ENCODE measurements around the gene LIN28A. TPM values are rescaled to one million over a fixed set of nuclear protein-coding genes. Genes with fewer than 3 reads are reported as not detected.

The LIN28A gene
- total RNA-seq, 1 donor from 2014 or later = 43.7 TPM

DNA sequence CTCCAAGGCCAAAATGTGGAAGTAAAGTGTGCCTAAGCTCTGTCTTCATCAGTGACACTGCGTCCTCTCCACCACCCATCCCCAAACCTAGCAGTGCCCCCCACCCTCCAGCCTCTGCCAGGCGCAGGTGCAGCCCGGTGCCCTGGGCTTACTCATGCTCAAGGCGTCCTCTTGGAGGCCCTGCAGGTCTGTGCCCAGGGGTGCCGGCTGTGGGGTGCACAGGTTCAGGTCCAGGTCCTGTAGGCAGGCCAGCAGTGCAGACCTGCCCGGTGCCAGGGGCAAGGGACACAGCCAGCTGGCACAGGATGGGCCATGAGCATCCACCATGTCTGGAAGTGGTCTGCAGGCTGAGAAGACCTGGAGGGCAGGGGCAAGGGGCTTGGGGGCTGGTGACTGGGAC is 43.2 kb upstream of the LIN28A start:
- no peaks in the 10 kb centered on the region for H3K9me3 Mint-ChIP-seq (ENCODE audit: unreplicated experiment)
- no peaks in the 10 kb centered on the region for H4K20me1 ChIP-seq (ENCODE audit: insufficient read depth, low read length)
- no peak overlapping the region for H2AFZ ChIP-seq (ENCODE audit: low read depth, low read length)
- H3K27ac ChIP-seq (ENCODE audit: low read depth, low read length) = no peak overlapping the region
- DNase-seq (ENCODE audit: low read depth) (no peak), FAIRE-seq (no peak)
- H3K27me3 ChIP-seq (ENCODE audit: insufficient read depth, low read length) = peaks cover 8% of the 10 kb centered on the region
- no peaks in the 10 kb centered on the region for H3K79me2 ChIP-seq (ENCODE audit: insufficient read depth, low read length)
- no peaks in the 10 kb centered on the region for H3K9me3 ChIP-seq (ENCODE audit: insufficient read depth, low read depth, low read length)
- peaks cover 2% of the 10 kb centered on the region for H3K4me1 Mint-ChIP-seq (ENCODE audit: low read depth, unreplicated experiment)
- H3K36me3 ChIP-seq (ENCODE audit: insufficient read depth, low read length) = no peaks in the 10 kb centered on the region
- H3K4me3 ChIP-seq (ENCODE audit: insufficient read depth, low read depth, low read length) = no peak overlapping the region
- peaks cover 38% of the 10 kb centered on the region for H3K27me3 Mint-ChIP-seq (ENCODE audit: low read depth, unreplicated experiment)
- no peaks in the 10 kb centered on the region for H3K36me3 Mint-ChIP-seq (ENCODE audit: low read depth, unreplicated experiment)
- no peak for TF ChIP-seq EZH2 (IDR thresholded peaks at IDR 0.05; ENCODE audit: insufficient read depth, low read length)
- TF ChIP-seq, protein P1, sequence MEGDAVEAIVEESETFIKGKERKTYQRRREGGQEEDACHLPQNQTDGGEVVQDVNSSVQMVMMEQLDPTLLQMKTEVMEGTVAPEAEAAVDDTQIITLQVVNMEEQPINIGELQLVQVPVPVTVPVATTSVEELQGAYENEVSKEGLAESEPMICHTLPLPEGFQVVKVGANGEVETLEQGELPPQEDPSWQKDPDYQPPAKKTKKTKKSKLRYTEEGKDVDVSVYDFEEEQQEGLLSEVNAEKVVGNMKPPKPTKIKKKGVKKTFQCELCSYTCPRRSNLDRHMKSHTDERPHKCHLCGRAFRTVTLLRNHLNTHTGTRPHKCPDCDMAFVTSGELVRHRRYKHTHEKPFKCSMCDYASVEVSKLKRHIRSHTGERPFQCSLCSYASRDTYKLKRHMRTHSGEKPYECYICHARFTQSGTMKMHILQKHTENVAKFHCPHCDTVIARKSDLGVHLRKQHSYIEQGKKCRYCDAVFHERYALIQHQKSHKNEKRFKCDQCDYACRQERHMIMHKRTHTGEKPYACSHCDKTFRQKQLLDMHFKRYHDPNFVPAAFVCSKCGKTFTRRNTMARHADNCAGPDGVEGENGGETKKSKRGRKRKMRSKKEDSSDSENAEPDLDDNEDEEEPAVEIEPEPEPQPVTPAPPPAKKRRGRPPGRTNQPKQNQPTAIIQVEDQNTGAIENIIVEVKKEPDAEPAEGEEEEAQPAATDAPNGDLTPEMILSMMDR (IDR thresholded peaks at IDR 0.05; ENCODE audit: insufficient read depth, low read depth, low read length) = no peak
- no peak overlapping the region for H3K4me2 ChIP-seq (ENCODE audit: low read length)
- H3K4me1 ChIP-seq (ENCODE audit: insufficient read depth, low read length) = no peaks in the 10 kb centered on the region
- H3K9ac ChIP-seq (ENCODE audit: low read length) = no peak overlapping the region
- H3K27ac Mint-ChIP-seq (ENCODE audit: unreplicated experiment) = no peak overlapping the region
- no peak overlapping the region for H3K4me3 Mint-ChIP-seq (ENCODE audit: unreplicated experiment)

DNA sequence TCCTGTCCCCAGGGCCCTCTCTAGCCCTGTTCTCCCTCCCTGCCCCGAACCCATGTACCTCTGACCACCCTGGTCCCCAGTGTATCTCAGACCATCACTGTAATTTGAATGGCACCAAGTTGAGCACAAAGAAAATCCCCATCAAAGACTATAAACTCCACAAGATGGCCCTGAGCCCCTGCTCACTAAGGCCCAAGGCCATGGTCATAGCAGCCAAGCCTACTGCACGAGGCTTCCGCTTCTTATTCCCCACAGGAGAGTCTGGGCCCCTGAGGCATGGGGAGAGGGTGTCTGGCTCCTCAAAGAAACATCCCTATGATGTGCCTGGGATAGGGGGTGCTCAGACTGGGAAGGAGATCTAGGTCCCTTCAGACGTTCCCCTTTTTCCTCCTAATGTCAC is 42.6 kb upstream of the LIN28A start:
- Histone ChIP-seq H3K79me2 (ENCODE audit: insufficient read depth, low read length) (no peaks in the 10 kb centered on the region), H2AFZ (ENCODE audit: low read depth, low read length) (no peak overlapping the region), H3K27ac (ENCODE audit: low read depth, low read length) (no peak overlapping the region), H3K27me3 (ENCODE audit: insufficient read depth, low read length) (peaks cover 8% of the 10 kb centered on the region), H3K4me2 (ENCODE audit: low read length) (no peak overlapping the region), H3K9ac (ENCODE audit: low read length) (no peak overlapping the region), H3K4me1 (ENCODE audit: insufficient read depth, low read length) (no peaks in the 10 kb centered on the region), H3K9me3 (ENCODE audit: insufficient read depth, low read depth, low read length) (no peaks in the 10 kb centered on the region), H3K4me3 (ENCODE audit: insufficient read depth, low read depth, low read length) (no peak overlapping the region), H3K36me3 (ENCODE audit: insufficient read depth, low read length) (no peaks in the 10 kb centered on the region), H4K20me1 (ENCODE audit: insufficient read depth, low read length) (no peaks in the 10 kb centered on the region)
- TF ChIP-seq, protein P1 (IDR thresholded peaks at IDR 0.05; ENCODE audit: insufficient read depth, low read depth, low read length) = no peak
- TF ChIP-seq EZH2 (IDR thresholded peaks at IDR 0.05; ENCODE audit: insufficient read depth, low read length) = no peak
- FAIRE-seq = no peak
- Mint-ChIP-seq H3K4me1 (ENCODE audit: low read depth, unreplicated experiment) (peaks cover 2% of the 10 kb centered on the region), H3K9me3 (ENCODE audit: unreplicated experiment) (no peaks in the 10 kb centered on the region), H3K27me3 (ENCODE audit: low read depth, unreplicated experiment) (peaks cover 35% of the 10 kb centered on the region), H3K4me3 (ENCODE audit: unreplicated experiment) (peak overlapping the region; percentile 57), H3K36me3 (ENCODE audit: low read depth, unreplicated experiment) (no peaks in the 10 kb centered on the region), H3K27ac (ENCODE audit: unreplicated experiment) (no peak overlapping the region)
- no peak for DNase-seq (ENCODE audit: low read depth)

DNA sequence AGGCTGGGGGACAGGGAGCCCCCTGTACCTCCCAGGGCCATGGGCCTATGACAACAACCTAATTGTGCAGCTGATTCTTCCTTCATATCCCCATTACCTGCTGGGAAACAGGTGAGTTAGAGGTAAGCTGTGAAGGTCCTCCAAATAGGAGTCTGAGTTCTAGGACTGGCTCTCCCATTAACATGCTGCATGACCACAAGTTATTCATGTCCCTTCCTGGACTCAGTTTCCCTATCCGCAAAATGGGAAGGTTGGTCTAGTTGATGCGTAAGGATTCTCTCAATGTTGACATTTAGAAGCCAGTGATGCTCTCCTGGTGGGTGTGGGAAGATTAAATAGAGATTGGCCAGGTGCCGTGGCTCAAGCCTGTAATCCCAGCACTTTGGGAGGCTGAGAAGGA is 42.1 kb upstream of the LIN28A start:
- H3K36me3 ChIP-seq (ENCODE audit: insufficient read depth, low read length) = no peaks in the 10 kb centered on the region
- H3K27me3 ChIP-seq (ENCODE audit: insufficient read depth, low read length) = peaks cover 8% of the 10 kb centered on the region
- DNase-seq (ENCODE audit: low read depth) (no peak), FAIRE-seq (no peak)
- no peak overlapping the region for H3K4me2 ChIP-seq (ENCODE audit: low read length)
- no peaks in the 10 kb centered on the region for H3K79me2 ChIP-seq (ENCODE audit: insufficient read depth, low read length)
- no peaks in the 10 kb centered on the region for H4K20me1 ChIP-seq (ENCODE audit: insufficient read depth, low read length)
- no peaks in the 10 kb centered on the region for H3K36me3 Mint-ChIP-seq (ENCODE audit: low read depth, unreplicated experiment)
- no peak overlapping the region for H3K4me3 Mint-ChIP-seq (ENCODE audit: unreplicated experiment)
- H3K27me3 Mint-ChIP-seq (ENCODE audit: low read depth, unreplicated experiment) = peaks cover 30% of the 10 kb centered on the region
- H3K9me3 Mint-ChIP-seq (ENCODE audit: unreplicated experiment) = no peaks in the 10 kb centered on the region
- no peaks in the 10 kb centered on the region for H3K9me3 ChIP-seq (ENCODE audit: insufficient read depth, low read depth, low read length)
- no peak overlapping the region for H3K27ac Mint-ChIP-seq (ENCODE audit: unreplicated experiment)
- H3K4me1 ChIP-seq (ENCODE audit: insufficient read depth, low read length) = peaks cover under 1% of the 10 kb centered on the region
- H3K9ac ChIP-seq (ENCODE audit: low read length) = no peak overlapping the region
- no peak overlapping the region for H2AFZ ChIP-seq (ENCODE audit: low read depth, low read length)
- H3K4me1 Mint-ChIP-seq (ENCODE audit: low read depth, unreplicated experiment) = peaks cover 3% of the 10 kb centered on the region
- no peak for TF ChIP-seq EZH2 (IDR thresholded peaks at IDR 0.05; ENCODE audit: insufficient read depth, low read length)
- TF ChIP-seq, protein P1 (IDR thresholded peaks at IDR 0.05; ENCODE audit: insufficient read depth, low read depth, low read length) = no peak
- H3K4me3 ChIP-seq (ENCODE audit: insufficient read depth, low read depth, low read length) = no peak overlapping the region
- no peak overlapping the region for H3K27ac ChIP-seq (ENCODE audit: low read depth, low read length)

Measured in astrocyte (in vitro differentiated cells and primary cell).